CD4-positive, alpha-beta T cell treated with Interleukin-12 subunit alpha and Interleukin-12 subunit beta, for 1 hour (primary cell): ENCODE data around the gene SYNE2.
"Not testable (repeated sequence)": the region's sequence is repeated elsewhere in the genome, so short reads cannot be mapped to it uniquely, and the experiment has no call there.

Experiments
- DNase-seq: peaks from one replicate; pipeline ENCODE4 v3.0.0-alpha.2; 2020

The SYNE2 gene

DNA sequence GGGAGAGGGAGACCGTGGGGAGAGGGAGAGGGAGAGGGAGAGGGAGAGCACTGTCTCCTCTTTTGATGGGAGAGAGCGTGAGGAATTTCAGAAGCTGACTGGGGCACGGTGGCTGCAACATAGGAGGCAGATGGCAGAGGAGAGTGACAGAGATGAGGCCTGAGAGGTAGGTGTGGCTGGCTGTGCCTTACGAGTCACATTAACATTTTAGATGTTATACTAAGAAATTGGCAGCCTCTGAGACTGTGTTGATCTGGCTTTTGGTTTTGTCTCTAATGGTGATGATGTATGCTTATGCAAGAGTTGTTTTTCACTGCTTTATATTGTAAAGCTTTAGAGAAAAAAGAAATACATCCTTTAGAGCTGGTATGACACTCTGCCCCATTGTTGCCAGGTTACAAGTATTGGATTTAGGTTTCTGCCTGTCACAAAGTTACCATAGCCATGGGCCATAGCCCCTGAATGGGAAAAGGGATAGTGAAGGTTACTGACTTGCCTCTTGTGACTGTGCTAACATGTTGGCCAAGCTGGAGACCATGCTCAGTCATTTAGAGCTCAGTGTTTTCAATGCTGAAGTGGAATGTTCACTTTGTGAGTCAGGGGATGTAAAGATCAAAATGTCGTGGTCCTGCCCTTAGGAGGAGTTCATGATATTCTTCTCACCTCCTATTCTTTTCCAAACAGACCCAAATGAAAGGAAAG is 186.2 kb downstream of the SYNE2 start:
- DNase-seq, result no peak

DNA sequence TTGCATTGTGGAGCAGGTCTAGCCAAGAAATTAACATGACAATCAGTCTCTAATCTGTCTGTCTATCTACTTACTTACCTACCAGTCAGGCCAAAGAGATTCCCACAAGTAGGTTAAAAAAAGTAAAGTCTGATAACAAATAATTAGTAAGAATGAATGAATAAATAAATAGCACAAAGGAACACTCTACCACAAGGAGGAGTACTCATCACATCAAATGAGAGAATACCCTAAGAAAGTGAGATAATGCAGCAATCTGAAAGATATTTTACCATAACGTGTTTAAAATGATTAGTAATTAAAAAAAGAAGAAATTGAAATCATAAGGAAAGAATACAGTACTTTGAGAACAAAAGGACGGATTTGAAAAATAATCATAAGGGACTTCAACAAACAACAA is 187.2 kb downstream of the SYNE2 start:
- DNase-seq, result no peak

- DNase-seq, result not testable (repeated sequence)
These were observed 190.5 kb downstream of the SYNE2 start for GRCh38 chr14:64043296-64043695.

DNA sequence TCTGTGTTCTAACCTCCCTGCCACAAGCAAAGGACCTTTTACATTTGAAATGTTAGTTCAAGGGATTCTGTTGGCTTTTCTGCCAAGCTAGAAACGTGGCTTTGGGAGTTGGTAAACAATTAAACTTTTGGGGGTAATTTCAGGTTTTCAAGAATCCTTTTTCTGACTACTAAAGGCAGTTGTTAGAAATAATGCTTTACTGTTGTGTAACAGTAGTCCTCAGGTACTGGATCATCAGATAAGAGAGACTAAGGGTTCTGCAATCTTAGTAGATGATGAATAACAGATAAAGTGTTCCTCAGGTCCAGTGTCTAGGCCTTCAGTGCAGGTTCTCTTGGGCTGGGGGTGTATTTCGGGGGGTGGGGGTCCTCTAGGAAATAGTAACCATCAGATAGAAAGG is 192.3 kb downstream of the SYNE2 start:
- DNase-seq, result no peak

- no peak for DNase-seq
These were observed 197.0 kb downstream of the SYNE2 start for GRCh38 chr14:64049616-64050381.

GRCh38 chr14:64053694-64054669 is 201.2 kb downstream of the SYNE2 start:
- no peak for DNase-seq

GRCh38 chr14:64059454-64060198 is 206.8 kb downstream of the SYNE2 start:
- DNase-seq, result no peak

DNA sequence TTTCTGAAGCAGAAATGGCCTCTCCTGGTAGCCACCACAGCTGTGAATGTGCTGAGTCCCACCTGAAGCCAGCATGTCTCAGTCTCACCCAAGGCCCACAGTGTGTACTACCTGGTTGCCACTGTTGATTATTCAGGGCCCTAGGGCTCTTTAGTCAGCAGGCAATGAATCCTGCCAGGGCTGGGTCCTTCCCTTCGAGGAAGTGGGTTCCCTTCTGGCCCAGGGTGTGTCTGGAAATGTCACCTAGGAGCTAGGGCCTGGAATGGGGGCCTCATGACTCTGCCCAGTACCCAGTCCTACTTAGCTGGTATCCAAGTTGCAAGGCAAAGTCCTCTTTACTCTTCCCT is 207.4 kb downstream of the SYNE2 start:
- no peak for DNase-seq

DNA sequence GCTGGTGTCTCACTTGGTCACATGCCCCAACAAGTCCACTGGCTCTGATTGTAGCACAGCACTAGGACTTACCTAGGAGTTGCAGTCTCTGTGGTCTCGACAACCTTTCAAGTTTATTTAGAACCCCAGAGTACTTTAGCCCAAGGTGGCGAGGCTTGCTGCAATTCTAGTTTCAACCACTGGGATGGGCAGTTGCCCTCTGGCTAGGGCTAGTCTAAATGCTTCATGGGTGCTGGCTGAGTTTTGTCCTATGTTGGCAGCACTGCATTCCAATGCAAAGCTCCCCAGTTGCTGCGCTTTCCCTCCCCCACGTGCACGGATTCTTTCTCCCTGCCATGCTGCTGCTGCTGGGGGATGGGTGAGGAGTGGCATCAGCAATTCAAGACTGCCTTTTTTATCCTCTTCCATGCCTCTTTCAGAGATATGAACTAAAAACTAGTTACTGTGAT is 207.9 kb downstream of the SYNE2 start:
- DNase-seq, result no peak

GRCh38 chr14:64061115-64061514 is 208.3 kb downstream of the SYNE2 start:
- no peak for DNase-seq

- no peak for DNase-seq
These were observed 208.9 kb downstream of the SYNE2 start for GRCh38 chr14:64061706-64062105.

- no peak for DNase-seq
These were observed 209.7 kb downstream of the SYNE2 start for GRCh38 chr14:64062381-64063115.

- DNase-seq, result no peak
These were observed 211.6 kb downstream of the SYNE2 start for GRCh38 chr14:64064447-64064846.

DNA sequence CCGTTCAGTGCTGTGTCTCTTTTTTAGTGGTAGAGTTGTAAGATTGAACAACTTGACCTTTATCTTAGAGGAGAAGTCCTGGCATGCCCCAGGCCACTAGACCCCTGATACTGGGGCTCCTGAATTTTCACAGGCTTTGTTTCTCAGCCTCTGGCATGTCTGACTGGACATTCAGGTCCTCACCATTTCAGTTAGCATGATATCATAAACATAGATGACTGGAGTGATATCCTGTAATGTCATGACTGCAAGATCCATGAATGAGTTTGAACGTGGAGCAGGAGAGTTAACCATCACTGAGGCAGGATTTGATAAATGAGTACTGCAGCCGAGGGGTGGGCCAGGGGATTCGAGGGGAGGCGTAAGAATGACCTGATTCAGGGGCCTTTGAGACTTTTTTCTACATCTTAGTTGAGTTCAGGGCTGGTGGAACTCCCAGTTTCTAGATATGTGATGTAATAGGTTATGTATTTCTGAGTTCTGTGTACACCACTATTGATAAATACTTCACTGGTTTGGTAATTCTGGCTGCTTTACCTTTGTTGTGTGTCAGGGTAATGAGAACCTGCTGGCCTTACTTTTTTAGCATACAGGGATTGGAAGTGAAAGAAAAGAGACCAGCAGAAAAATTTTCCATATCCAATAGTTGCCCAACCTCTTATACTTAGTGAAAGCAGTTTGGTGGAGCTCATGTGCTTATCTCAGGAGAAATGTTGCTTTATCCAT is 217.0 kb downstream of the SYNE2 start:
- DNase-seq, result no peak

- DNase-seq, result no peak
These were observed 222.3 kb downstream of the SYNE2 start for GRCh38 chr14:64074961-64075612.

GRCh38 chr14:64075613-64076005 is 222.8 kb downstream of the SYNE2 start:
- no peak for DNase-seq

DNA sequence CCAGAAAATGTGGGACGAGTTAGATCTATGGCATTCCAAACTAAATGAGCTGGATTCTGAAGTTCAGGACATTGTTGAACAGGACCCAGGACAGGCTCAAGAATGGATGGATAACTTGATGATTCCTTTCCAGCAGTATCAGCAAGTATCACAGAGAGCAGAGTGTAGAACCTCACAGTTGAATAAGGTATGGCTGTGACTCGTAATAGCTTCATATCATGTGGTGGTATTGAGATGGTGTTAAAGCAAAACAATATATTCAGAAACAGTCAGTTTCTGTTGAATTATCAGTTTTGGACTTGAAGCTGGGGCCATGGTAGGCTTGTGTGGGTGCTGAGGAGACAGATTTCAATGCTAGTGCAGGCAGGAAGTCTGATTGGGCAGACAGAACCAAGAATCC is 227.6 kb downstream of the SYNE2 start:
- no peak for DNase-seq

- DNase-seq, result no peak
These were observed 228.5 kb downstream of the SYNE2 start for GRCh38 chr14:64081174-64081746.

DNA sequence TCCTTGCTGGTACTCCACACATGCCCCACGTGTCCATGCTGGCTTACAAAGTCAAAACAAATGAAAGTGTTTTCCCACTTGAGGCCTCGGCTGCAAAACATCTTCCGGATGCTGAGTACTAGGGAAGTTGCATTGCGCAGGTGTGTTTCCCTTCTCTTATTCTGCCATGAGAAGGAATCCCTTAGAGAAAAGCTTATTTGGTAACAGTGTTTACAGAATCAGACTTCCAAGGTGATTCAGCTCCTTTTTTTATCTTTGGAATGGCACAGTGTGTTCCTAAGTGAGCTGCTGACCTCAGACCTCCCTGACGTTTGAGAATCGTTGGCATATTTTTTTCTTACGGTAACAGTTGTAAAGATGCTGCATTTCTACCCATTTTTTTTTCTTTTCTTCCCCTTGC is 230.0 kb downstream of the SYNE2 start:
- no peak for DNase-seq

- DNase-seq, result no peak
These were observed 235.8 kb downstream of the SYNE2 start for GRCh38 chr14:64088647-64088964.
